Measurements from ENCODE around the gene FTSJ1. TPM values are rescaled to one million over a fixed set of nuclear protein-coding genes. Genes with fewer than 3 reads are reported as not detected.
"Not testable (repeated sequence)": the region's sequence is repeated elsewhere in the genome, so short reads cannot be mapped to it uniquely, and the experiment has no call there.

Gene FTSJ1
- total and polyA plus RNA-seq, 7 experiments from 2014 or later, result 48.6 to 74.0 (median 59.5) TPM

GRCh38 chrX:48514126-48514806, 38.3 kb downstream of the FTSJ1 start:
- Mint-ChIP-seq H3K36me3 (peaks cover 0 to 7% (median 0%) of the 10 kb centered on the region in 5 donors), H3K4me1 (peaks cover 13 to 39% (median 17%) of the 10 kb centered on the region in 7 donors), H3K9me3 (peaks cover 0 to 2% (median 0%) of the 10 kb centered on the region in 11 donors), H3K27ac (no peak overlapping the region), H3K4me3 (no peak overlapping the region), H3K27me3 (no peaks in the 10 kb centered on the region)
- intact Hi-C loops (cut with micrococcal nuclease), result no loop called here
- H3K36me3 ChIP-seq (ENCODE audit: control insufficient read depth in 2 of 3, insufficient read depth in 3 of 3, low read length in 3 of 3), result peaks cover 0 to 8% (median 0%) of the 10 kb centered on the region in 3 experiments
- H3K9me3 ChIP-seq (ENCODE audit: control insufficient read depth in 2 of 3, low read length in 3 of 3), result no peaks in the 10 kb centered on the region
- H3K4me3 ChIP-seq (ENCODE audit: low read length), result no peak overlapping the region
- POLR2A ChIA-PET, result interaction anchor here (1.2 kb wide), 1 partner anchor 12 kb away, joined by 3 read pairs; no protein-coding TSS in a partner anchor
- no peak overlapping the region for H3K27ac ChIP-seq (ENCODE audit: low read depth, low read length)
- H3K27me3 ChIP-seq (ENCODE audit: control insufficient read depth in 2 of 2, insufficient read depth in 2 of 2, low read length in 2 of 2), result no peaks in the 10 kb centered on the region
- ATAC-seq (no peak), DNase-seq (no peak)
- peaks cover 3 to 8% of the 10 kb centered on the region in 2 donors for H3K4me1 ChIP-seq (ENCODE audit: control insufficient read depth in 2 of 2, insufficient read depth in 2 of 2, low read length in 2 of 2)
- CTCF ChIA-PET, result no interaction called here

GRCh38 chrX:48514868-48515460, 39.0 kb downstream of the FTSJ1 start:
- intact Hi-C loops (cut with micrococcal nuclease), result no loop called here

GRCh38 chrX:48515842-48516241, 39.8 kb downstream of the FTSJ1 start:
- CTCF ChIA-PET, result no interaction called here
- Histone ChIP-seq H3K27ac (ENCODE audit: low read depth, low read length) (no peak overlapping the region), H3K9me3 (ENCODE audit: control insufficient read depth in 2 of 3, low read length in 3 of 3) (no peaks in the 10 kb centered on the region), H3K27me3 (ENCODE audit: control insufficient read depth in 2 of 2, insufficient read depth in 2 of 2, low read length in 2 of 2) (no peaks in the 10 kb centered on the region), H3K4me1 (ENCODE audit: control insufficient read depth in 2 of 2, insufficient read depth in 2 of 2, low read length in 2 of 2) (peaks cover 7 to 14% of the 10 kb centered on the region in 2 donors), H3K36me3 (ENCODE audit: control insufficient read depth in 2 of 3, insufficient read depth in 3 of 3, low read length in 3 of 3) (peaks cover 0 to 8% (median 0%) of the 10 kb centered on the region in 3 experiments), H3K4me3 (ENCODE audit: low read length) (no peak overlapping the region)
- peak overlapping the region in 1 of 9 donors; percentile 65 for H3K27ac Mint-ChIP-seq
- H3K9me3 Mint-ChIP-seq, result no peaks in the 10 kb centered on the region
- no peaks in the 10 kb centered on the region for H3K27me3 Mint-ChIP-seq
- POLR2A ChIA-PET, result no interaction called here
- ATAC-seq, result no peak
- H3K4me3 Mint-ChIP-seq, result no peak overlapping the region
- peaks cover 9 to 39% (median 21%) of the 10 kb centered on the region in 7 donors for H3K4me1 Mint-ChIP-seq
- peaks cover 0 to 4% (median 0%) of the 10 kb centered on the region in 5 donors for H3K36me3 Mint-ChIP-seq
- DNase-seq, result no peak
- intact Hi-C loops (cut with micrococcal nuclease), result no loop called here

More at GRCh38 chrX:48514868-48515460, 39.0 kb downstream of the FTSJ1 start:
- H3K36me3 Mint-ChIP-seq, result peaks cover 0 to 7% (median 0%) of the 10 kb centered on the region in 5 donors
- peaks cover 0 to 6% of the 10 kb centered on the region in 2 donors for H3K4me1 ChIP-seq (ENCODE audit: control insufficient read depth in 2 of 2, insufficient read depth in 2 of 2, low read length in 2 of 2)
- CTCF ChIA-PET, result no interaction called here
- no peak overlapping the region for H3K4me3 ChIP-seq (ENCODE audit: low read length)
- H3K27me3 ChIP-seq (ENCODE audit: control insufficient read depth in 2 of 2, insufficient read depth in 2 of 2, low read length in 2 of 2), result no peaks in the 10 kb centered on the region
- POLR2A ChIA-PET, result interaction anchor here (1.2 kb wide), 1 partner anchor 11 kb away, joined by 3 read pairs; no protein-coding TSS in a partner anchor
- H3K27ac ChIP-seq (ENCODE audit: low read depth, low read length), result no peak overlapping the region
- no peak overlapping the region for H3K4me3 Mint-ChIP-seq
- peak overlapping the region in 2 of 9 donors; percentile 26 to 32 for H3K27ac Mint-ChIP-seq
- DNase-seq (no peak), ATAC-seq (no peak)
- peaks cover 0 to 8% (median 0%) of the 10 kb centered on the region in 3 experiments for H3K36me3 ChIP-seq (ENCODE audit: control insufficient read depth in 2 of 3, insufficient read depth in 3 of 3, low read length in 3 of 3)
- H3K9me3 ChIP-seq (ENCODE audit: control insufficient read depth in 2 of 3, low read length in 3 of 3), result no peaks in the 10 kb centered on the region
- peaks cover 6 to 37% (median 20%) of the 10 kb centered on the region in 7 donors for H3K4me1 Mint-ChIP-seq
- H3K9me3 Mint-ChIP-seq, result no peaks in the 10 kb centered on the region
- no peaks in the 10 kb centered on the region for H3K27me3 Mint-ChIP-seq

DNA sequence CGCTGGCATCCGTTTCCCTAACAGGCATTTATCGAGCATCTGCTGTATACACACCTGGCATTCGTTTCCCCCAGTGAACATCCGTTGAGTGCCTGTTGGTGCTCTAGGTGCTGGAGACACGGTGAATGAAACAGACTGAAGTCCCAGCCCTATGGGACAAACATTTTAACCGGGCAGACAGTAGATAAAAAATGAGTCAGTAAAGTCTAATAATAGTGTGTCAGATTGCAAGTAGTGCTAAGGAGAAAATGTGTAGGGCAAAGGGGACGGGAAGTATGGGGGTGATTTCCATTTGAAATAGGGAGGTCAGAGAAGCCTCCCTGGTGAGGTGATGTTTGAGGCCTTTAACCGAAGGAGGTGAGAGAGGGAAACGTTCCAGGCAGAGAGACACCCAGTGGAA, 40.3 kb downstream of the FTSJ1 start:
- ChIA-PET CTCF (no interaction called here), POLR2A (no interaction called here)
- Histone ChIP-seq H3K27me3 (ENCODE audit: control insufficient read depth in 2 of 2, insufficient read depth in 2 of 2, low read length in 2 of 2) (no peaks in the 10 kb centered on the region), H3K9me3 (ENCODE audit: control insufficient read depth in 2 of 3, low read length in 3 of 3) (no peaks in the 10 kb centered on the region), H3K4me3 (ENCODE audit: low read length) (no peak overlapping the region), H3K4me1 (ENCODE audit: control insufficient read depth in 2 of 2, insufficient read depth in 2 of 2, low read length in 2 of 2) (peaks cover 12 to 19% of the 10 kb centered on the region in 2 donors), H3K36me3 (ENCODE audit: control insufficient read depth in 2 of 3, insufficient read depth in 3 of 3, low read length in 3 of 3) (peaks cover 0 to 8% (median 0%) of the 10 kb centered on the region in 3 experiments), H3K27ac (ENCODE audit: low read depth, low read length) (no peak overlapping the region)
- intact Hi-C loops (cut with micrococcal nuclease), result no loop called here
- H3K36me3 Mint-ChIP-seq, result peaks cover 0 to 4% (median 0%) of the 10 kb centered on the region in 5 donors
- ATAC-seq (no peak), DNase-seq (no peak)
- H3K27ac Mint-ChIP-seq, result peak overlapping the region in 3 of 9 donors; percentile 33 to 65 (median 44)
- no peaks in the 10 kb centered on the region for H3K27me3 Mint-ChIP-seq
- no peaks in the 10 kb centered on the region for H3K9me3 Mint-ChIP-seq
- H3K4me1 Mint-ChIP-seq, result peaks cover 11 to 39% (median 23%) of the 10 kb centered on the region in 7 donors
- no peak overlapping the region for H3K4me3 Mint-ChIP-seq

DNA sequence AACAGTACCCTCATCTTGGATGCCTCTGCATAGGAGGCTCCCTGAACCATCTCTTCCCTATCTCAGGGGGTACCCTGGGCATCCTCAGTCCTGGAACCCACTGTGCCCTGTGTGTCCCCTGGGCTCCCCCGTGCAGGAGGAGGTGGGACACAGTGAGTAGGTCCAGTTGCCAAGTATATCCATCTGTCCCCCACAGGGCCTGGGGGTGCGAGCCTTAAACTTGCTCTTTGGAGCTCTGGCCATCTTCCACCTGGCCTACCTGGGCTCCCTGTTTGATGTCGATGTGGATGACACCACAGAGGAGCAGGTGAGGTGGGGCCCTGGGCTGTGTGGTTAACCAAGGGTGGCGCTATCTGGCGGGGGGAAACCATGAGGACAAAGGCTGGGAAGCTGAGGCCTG, 41.0 kb downstream of the FTSJ1 start:
- CTCF ChIA-PET, result no interaction called here

GRCh38 chrX:48519481-48519880, 43.5 kb downstream of the FTSJ1 start:
- H3K27me3 ChIP-seq (ENCODE audit: control insufficient read depth in 2 of 2, insufficient read depth in 2 of 2, low read length in 2 of 2); H3K27ac ChIP-seq (ENCODE audit: low read depth, low read length); H3K9me3 Mint-ChIP-seq; H3K9me3 ChIP-seq (ENCODE audit: control insufficient read depth in 2 of 3, low read length in 3 of 3); H3K36me3 ChIP-seq (ENCODE audit: control insufficient read depth in 2 of 3, insufficient read depth in 3 of 3, low read length in 3 of 3); CTCF ChIA-PET; H3K4me3 ChIP-seq (ENCODE audit: low read length); H3K4me3 Mint-ChIP-seq; DNase-seq; ATAC-seq; intact Hi-C loops (cut with micrococcal nuclease); H3K27me3 Mint-ChIP-seq; H3K36me3 Mint-ChIP-seq: not testable (repeated sequence)
- H3K27ac Mint-ChIP-seq, result peak overlapping the region in 8 of 9 donors; percentile 10 to 95 (median 62)
- H3K4me1 ChIP-seq (ENCODE audit: control insufficient read depth in 2 of 2, insufficient read depth in 2 of 2, low read length in 2 of 2), result peaks cover 12 to 19% of the 10 kb centered on the region in 2 donors
- H3K4me1 Mint-ChIP-seq, result peaks cover 10 to 42% (median 31%) of the 10 kb centered on the region in 7 donors
- POLR2A ChIA-PET, result interaction anchor here (0.7 kb wide), 1 partner anchor 964 kb away, joined by 3 read pairs; no protein-coding TSS in a partner anchor

More for the DNA sequence above, 41.0 kb downstream of the FTSJ1 start:
- no peak overlapping the region for H3K4me3 Mint-ChIP-seq
- Histone ChIP-seq H3K27ac (ENCODE audit: low read depth, low read length) (no peak overlapping the region), H3K27me3 (ENCODE audit: control insufficient read depth in 2 of 2, insufficient read depth in 2 of 2, low read length in 2 of 2) (no peaks in the 10 kb centered on the region), H3K4me3 (ENCODE audit: low read length) (no peak overlapping the region), H3K36me3 (ENCODE audit: control insufficient read depth in 2 of 3, insufficient read depth in 3 of 3, low read length in 3 of 3) (peaks cover 0 to 8% (median 0%) of the 10 kb centered on the region in 3 experiments), H3K9me3 (ENCODE audit: control insufficient read depth in 2 of 3, low read length in 3 of 3) (no peaks in the 10 kb centered on the region), H3K4me1 (ENCODE audit: control insufficient read depth in 2 of 2, insufficient read depth in 2 of 2, low read length in 2 of 2) (peaks cover 12 to 19% of the 10 kb centered on the region in 2 donors)
- peaks cover 10 to 38% (median 25%) of the 10 kb centered on the region in 7 donors for H3K4me1 Mint-ChIP-seq
- intact Hi-C loops (cut with micrococcal nuclease), result no loop called here
- DNase-seq, result no peak
- no peak for ATAC-seq
- no peaks in the 10 kb centered on the region for H3K9me3 Mint-ChIP-seq
- H3K27me3 Mint-ChIP-seq, result no peaks in the 10 kb centered on the region
- H3K27ac Mint-ChIP-seq, result peak overlapping the region in 1 of 9 donors; percentile 18
- H3K36me3 Mint-ChIP-seq, result peaks cover 0 to 4% (median 0%) of the 10 kb centered on the region in 5 donors
- POLR2A ChIA-PET, result no interaction called here

Data from naive thymus-derived CD4-positive, alpha-beta T cell (primary cell).